ENCODE results near the gene YARS1. TPM values are rescaled to one million over a fixed set of nuclear protein-coding genes. Genes with fewer than 3 reads are reported as not detected.

Gene YARS1
- polyA plus RNA-seq, 1 donor (not counting 4 experiments of a cell fraction or from before 2014, with no cell fraction given), result 68.4 TPM

DNA sequence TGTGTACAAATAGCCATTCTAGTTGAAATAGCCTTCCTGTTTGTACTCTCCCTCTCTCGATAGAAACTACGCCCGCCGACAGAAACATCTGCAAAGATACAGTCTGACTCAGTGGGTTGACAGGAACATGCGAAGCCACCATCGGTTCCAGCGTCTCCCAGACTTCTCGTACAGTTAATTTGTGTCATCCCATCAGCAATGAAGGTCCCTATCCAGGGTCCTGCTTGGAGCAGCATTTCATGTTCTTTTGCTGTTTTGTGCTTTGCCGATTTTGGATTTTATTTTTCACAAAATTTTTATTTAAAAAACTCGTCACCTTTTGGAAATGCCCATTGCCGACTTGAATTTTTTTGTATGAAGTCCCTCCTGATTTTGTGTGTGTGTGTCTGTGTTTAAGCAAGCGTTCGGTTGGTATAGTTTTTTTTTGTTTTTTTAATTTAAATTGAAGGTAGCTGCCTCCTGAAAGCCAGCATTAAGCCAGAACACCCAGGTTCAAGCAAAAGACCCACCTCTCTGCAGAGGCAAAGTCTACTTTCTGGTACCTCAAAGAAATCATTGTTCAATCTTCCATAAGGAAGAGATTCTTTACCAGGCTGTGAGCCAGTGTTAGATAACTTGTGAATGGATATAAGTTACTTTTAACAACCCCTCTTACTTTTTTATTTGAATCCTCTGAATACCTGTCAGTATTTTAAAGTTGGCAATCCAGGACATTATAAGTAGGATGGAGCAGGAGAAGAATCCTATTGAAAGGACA, 38.9 kb upstream of the YARS1 start:
- FAIRE-seq, result no peak

DNA sequence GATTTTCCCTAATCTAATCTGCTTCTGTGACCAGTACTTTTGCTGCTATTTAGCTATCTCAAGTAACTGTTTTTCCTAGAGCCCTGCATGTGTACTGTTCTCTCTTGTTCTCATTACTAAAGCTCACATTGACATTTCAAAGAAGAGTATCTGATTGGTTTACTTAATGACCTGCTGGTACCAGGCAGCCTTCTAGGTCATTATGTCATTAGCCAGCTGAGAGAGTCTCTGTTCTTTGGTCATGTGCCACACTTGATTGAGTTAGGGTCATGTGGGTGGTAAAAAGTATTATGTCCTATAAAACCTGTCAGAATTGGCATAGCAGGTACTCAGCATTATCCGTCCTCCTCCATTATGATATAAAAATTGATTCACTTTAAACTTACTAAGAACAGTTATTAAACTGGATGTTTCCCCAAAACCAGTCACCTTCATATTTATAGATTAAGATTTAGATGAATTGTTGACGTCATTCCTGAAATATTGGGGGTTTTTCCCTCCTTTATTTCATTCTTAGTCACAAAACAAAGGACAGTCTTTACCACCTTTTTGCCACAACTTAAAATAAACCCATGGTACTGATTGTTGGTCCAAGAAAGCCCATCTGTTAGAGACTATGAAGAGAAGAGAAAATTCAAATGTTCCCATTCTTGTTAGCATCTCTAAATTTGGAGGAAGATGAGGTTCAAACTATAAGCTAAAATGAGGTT, 31.4 kb upstream of the YARS1 start:
- H4K20me1 ChIP-seq (ENCODE audit: control insufficient read depth, extremely low read depth, insufficient read depth, low read length), result no peaks in the 10 kb centered on the region
- H3K79me2 ChIP-seq (ENCODE audit: control insufficient read depth, insufficient read depth, low read length), result no peaks in the 10 kb centered on the region
- H3K9me3 ChIP-seq (ENCODE audit: control insufficient read depth, low read depth, low read length), result no peaks in the 10 kb centered on the region
- no peaks in the 10 kb centered on the region for H3K9me1 ChIP-seq (ENCODE audit: control insufficient read depth, extremely low read depth, insufficient read depth, low read length)
- no peak overlapping the region for H3K9ac ChIP-seq (ENCODE audit: control insufficient read depth, extremely low read depth, insufficient read depth, low read length)
- H3K4me2 ChIP-seq (ENCODE audit: control insufficient read depth, extremely low read depth, insufficient read depth, low read depth, low read length), result no peak overlapping the region
- TF ChIP-seq, protein P1, sequence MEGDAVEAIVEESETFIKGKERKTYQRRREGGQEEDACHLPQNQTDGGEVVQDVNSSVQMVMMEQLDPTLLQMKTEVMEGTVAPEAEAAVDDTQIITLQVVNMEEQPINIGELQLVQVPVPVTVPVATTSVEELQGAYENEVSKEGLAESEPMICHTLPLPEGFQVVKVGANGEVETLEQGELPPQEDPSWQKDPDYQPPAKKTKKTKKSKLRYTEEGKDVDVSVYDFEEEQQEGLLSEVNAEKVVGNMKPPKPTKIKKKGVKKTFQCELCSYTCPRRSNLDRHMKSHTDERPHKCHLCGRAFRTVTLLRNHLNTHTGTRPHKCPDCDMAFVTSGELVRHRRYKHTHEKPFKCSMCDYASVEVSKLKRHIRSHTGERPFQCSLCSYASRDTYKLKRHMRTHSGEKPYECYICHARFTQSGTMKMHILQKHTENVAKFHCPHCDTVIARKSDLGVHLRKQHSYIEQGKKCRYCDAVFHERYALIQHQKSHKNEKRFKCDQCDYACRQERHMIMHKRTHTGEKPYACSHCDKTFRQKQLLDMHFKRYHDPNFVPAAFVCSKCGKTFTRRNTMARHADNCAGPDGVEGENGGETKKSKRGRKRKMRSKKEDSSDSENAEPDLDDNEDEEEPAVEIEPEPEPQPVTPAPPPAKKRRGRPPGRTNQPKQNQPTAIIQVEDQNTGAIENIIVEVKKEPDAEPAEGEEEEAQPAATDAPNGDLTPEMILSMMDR (optimal IDR thresholded peaks at IDR 0.05 in 1 of 3, IDR thresholded peaks at IDR 0.05 in 1 of 3, conservative IDR thresholded peaks at IDR 0.05 in 1 of 3; ENCODE audit: extremely low read depth in 1 of 3, insufficient read depth in 2 of 3, low read length in 3 of 3), result no peak
- TF ChIP-seq EZH2 (IDR thresholded peaks at IDR 0.05; ENCODE audit: low read length), result no peak
- H3K27me3 ChIP-seq (ENCODE audit: control insufficient read depth, extremely low read depth, insufficient read depth, low read length), result no peaks in the 10 kb centered on the region
- no peak overlapping the region for H3K27ac ChIP-seq (ENCODE audit: control insufficient read depth, insufficient read depth, low read length)
- no peaks in the 10 kb centered on the region for H3K4me1 ChIP-seq (ENCODE audit: control insufficient read depth, extremely low read depth, insufficient read depth, low read length)
- FAIRE-seq (no peak), DNase-seq (ENCODE audit: low read depth, low spot score) (no peak)
- H3K36me3 ChIP-seq (ENCODE audit: control insufficient read depth in 2 of 2, extremely low read depth in 1 of 2, insufficient read depth in 2 of 2, low read length in 2 of 2), result peaks cover 2 to 6% of the 10 kb centered on the region in 2 experiments
- dilution Hi-C loops (cut with MboI; ENCODE audit: extremely low pct_ligation_motif_present, low sequenced_read_pairs), result no loop called here
- no peak overlapping the region for H3K4me3 ChIP-seq (ENCODE audit: control insufficient read depth in 2 of 3, extremely low read depth in 1 of 3, insufficient read depth in 2 of 3, low read depth in 1 of 3, low read length in 3 of 3)
- H2AFZ ChIP-seq (ENCODE audit: control insufficient read depth, low read length), result no peak overlapping the region

More for the DNA sequence above, 38.9 kb upstream of the YARS1 start:
- no peaks in the 10 kb centered on the region for H3K9me3 ChIP-seq (ENCODE audit: control insufficient read depth, low read depth, low read length)
- no peaks in the 10 kb centered on the region for H3K9me1 ChIP-seq (ENCODE audit: control insufficient read depth, extremely low read depth, insufficient read depth, low read length)
- dilution Hi-C loops (cut with MboI; ENCODE audit: extremely low pct_ligation_motif_present, low sequenced_read_pairs), result no loop called here
- H4K20me1 ChIP-seq (ENCODE audit: control insufficient read depth, extremely low read depth, insufficient read depth, low read length), result no peaks in the 10 kb centered on the region
- peaks cover 3 to 13% of the 10 kb centered on the region in 2 experiments for H3K36me3 ChIP-seq (ENCODE audit: control insufficient read depth in 2 of 2, extremely low read depth in 1 of 2, insufficient read depth in 2 of 2, low read length in 2 of 2)
- no peak overlapping the region for H3K4me2 ChIP-seq (ENCODE audit: control insufficient read depth, extremely low read depth, insufficient read depth, low read depth, low read length)
- H2AFZ ChIP-seq (ENCODE audit: control insufficient read depth, low read length), result no peak overlapping the region
- H3K9ac ChIP-seq (ENCODE audit: control insufficient read depth, extremely low read depth, insufficient read depth, low read length), result no peak overlapping the region
- TF ChIP-seq, protein P1 (optimal IDR thresholded peaks at IDR 0.05 in 1 of 3, IDR thresholded peaks at IDR 0.05 in 1 of 3, conservative IDR thresholded peaks at IDR 0.05 in 1 of 3; ENCODE audit: extremely low read depth in 1 of 3, insufficient read depth in 2 of 3, low read length in 3 of 3), result no peak
- TF ChIP-seq EZH2 (IDR thresholded peaks at IDR 0.05; ENCODE audit: low read length), result no peak
- no peak overlapping the region for H3K4me3 ChIP-seq (ENCODE audit: control insufficient read depth in 2 of 3, extremely low read depth in 1 of 3, insufficient read depth in 2 of 3, low read depth in 1 of 3, low read length in 3 of 3)
- H3K27me3 ChIP-seq (ENCODE audit: control insufficient read depth, extremely low read depth, insufficient read depth, low read length), result no peaks in the 10 kb centered on the region
- DNase-seq (ENCODE audit: low read depth, low spot score), result no peak
- no peak overlapping the region for H3K27ac ChIP-seq (ENCODE audit: control insufficient read depth, insufficient read depth, low read length)
- H3K79me2 ChIP-seq (ENCODE audit: control insufficient read depth, insufficient read depth, low read length), result no peaks in the 10 kb centered on the region
- peaks cover 9% of the 10 kb centered on the region for H3K4me1 ChIP-seq (ENCODE audit: control insufficient read depth, extremely low read depth, insufficient read depth, low read length)
